ENCODE data around the gene FERMT3. TPM values are rescaled to one million over a fixed set of nuclear protein-coding genes. Genes with fewer than 3 reads are reported as not detected.

FERMT3 gene
- total RNA-seq, 1 donor, result 7.0 TPM

GRCh38 chr11:64219755-64220154 lies 13.2 kb downstream of the FERMT3 start:
- H3K4me3 ChIP-seq (ENCODE audit: low read depth, low read length), result no peak overlapping the region
- no peak for DNase-seq (ENCODE audit: low read depth)
- no peak for TF ChIP-seq CTCF (IDR thresholded peaks at IDR 0.05; ENCODE audit: insufficient read depth, low read length)

GRCh38 chr11:64220271-64220670 lies 13.8 kb downstream of the FERMT3 start:
- no peak for TF ChIP-seq CTCF (IDR thresholded peaks at IDR 0.05; ENCODE audit: insufficient read depth, low read length)
- DNase-seq (ENCODE audit: low read depth), result no peak

GRCh38 chr11:64220798-64221197 lies 14.3 kb downstream of the FERMT3 start:
- no peak overlapping the region for H3K4me3 ChIP-seq (ENCODE audit: low read depth, low read length)
- TF ChIP-seq CTCF (IDR thresholded peaks at IDR 0.05; ENCODE audit: insufficient read depth, low read length), result no peak
- no peak for DNase-seq (ENCODE audit: low read depth)

More at GRCh38 chr11:64220271-64220670, 13.8 kb downstream of the FERMT3 start:
- no peak overlapping the region for H3K4me3 ChIP-seq (ENCODE audit: low read depth, low read length)

DNA sequence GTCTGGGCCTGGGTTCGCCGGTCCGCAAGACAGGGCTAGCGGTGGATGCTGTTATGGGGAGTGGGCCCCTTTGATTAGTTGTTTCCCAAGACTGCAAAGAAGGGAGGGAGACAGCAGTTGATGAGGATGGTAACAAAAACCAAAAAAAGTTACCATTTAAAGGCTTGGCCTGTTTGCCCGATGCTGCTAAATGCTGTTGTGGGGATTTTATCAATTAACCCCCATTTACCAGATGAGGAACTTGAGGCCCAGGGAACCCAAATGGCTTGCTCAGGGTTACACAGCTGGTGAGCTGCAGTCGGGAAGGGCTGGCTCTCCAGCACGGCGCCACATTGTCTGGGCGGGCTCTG lies 16.1 kb downstream of the FERMT3 start:
- H3K4me3 ChIP-seq (ENCODE audit: low read depth, low read length), result no peak overlapping the region
- no peak for TF ChIP-seq CTCF (IDR thresholded peaks at IDR 0.05; ENCODE audit: insufficient read depth, low read length)
- DNase-seq (ENCODE audit: low read depth), result no peak

DNA sequence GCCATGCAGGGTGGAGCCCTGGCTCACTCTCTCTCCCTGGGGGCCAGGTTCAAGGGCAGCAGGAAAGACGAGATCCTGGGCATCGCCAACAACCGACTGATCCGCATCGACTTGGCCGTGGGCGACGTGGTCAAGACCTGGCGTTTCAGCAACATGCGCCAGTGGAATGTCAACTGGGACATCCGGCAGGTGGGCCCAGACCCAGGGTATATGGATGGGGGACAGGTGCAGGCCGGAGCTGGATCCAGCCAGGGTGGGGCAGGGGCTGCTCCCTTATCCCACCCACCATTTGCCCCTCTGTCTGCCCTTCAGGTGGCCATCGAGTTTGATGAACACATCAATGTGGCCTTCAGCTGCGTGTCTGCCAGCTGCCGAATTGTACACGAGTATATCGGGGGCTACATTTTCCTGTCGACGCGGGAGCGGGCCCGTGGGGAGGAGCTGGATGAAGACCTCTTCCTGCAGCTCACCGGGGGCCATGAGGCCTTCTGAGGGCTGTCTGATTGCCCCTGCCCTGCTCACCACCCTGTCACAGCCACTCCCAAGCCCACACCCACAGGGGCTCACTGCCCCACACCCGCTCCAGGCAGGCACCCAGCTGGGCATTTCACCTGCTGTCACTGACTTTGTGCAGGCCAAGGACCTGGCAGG lies 16.6 kb downstream of the FERMT3 start:
- H3K4me3 ChIP-seq (ENCODE audit: low read depth, low read length), result no peak overlapping the region
- TF ChIP-seq CTCF (IDR thresholded peaks at IDR 0.05; ENCODE audit: insufficient read depth, low read length), result no peak
- DNase-seq (ENCODE audit: low read depth), result no peak

GRCh38 chr11:64224151-64224890 lies 17.8 kb downstream of the FERMT3 start:
- no peak for TF ChIP-seq CTCF (IDR thresholded peaks at IDR 0.05; ENCODE audit: insufficient read depth, low read length)
- H3K4me3 ChIP-seq (ENCODE audit: low read depth, low read length), result no peak overlapping the region
- no peak for DNase-seq (ENCODE audit: low read depth)
